MCF 10A (cell line): ENCODE data around the gene EPN2. TPM values are rescaled to one million over a fixed set of nuclear protein-coding genes. Genes with fewer than 3 reads are reported as not detected.

Experiments used
- BruUV-seq: library from RNA; stranded (reverse); fragments of 400-500 nt; replicated peaks from 2 replicates; lab custom pipeline; 2021; lab: Mats Ljungman, UMichigan
- CTCF ChIA-PET: fragments of 300-600 bp; sonication (Branson Sonifier 250); formaldehyde crosslinking; extraction: SDS; loops from one replicate; lab custom pipeline; 2021; ENCODE audit warnings: antibody characterized with exemption, inconsistent platforms; lab: Yijun Ruan, JAX
- POLR2A ChIA-PET: fragments of 300-600, 350-650 bp; sonication (Branson Sonifier 250); formaldehyde crosslinking; extraction: SDS; loops from one replicate; lab custom pipeline; 2020; ENCODE audit warnings: antibody characterized with exemption, inconsistent platforms; lab: Yijun Ruan, JAX
- DNase-seq: peaks from one replicate; pipeline ENCODE4 v3.0.0-alpha.2; 2018; ENCODE audit not compliant: unreplicated experiment
- H3K27ac Mint-ChIP-seq: one replicate; pipeline ENCODE4 v1.8.0; 2022; ENCODE audit warnings: mild to moderate bottlenecking, low read depth, mixed read lengths; ENCODE audit not compliant: unreplicated experiment
- H3K27me3 Mint-ChIP-seq: one replicate; pipeline ENCODE4 v1.8.0; 2022; ENCODE audit warnings: mixed read lengths; ENCODE audit not compliant: insufficient read depth, unreplicated experiment
- H3K36me3 Mint-ChIP-seq: one replicate; pipeline ENCODE4 v1.8.0; 2022; ENCODE audit warnings: mild to moderate bottlenecking, moderate library complexity, mixed read lengths; ENCODE audit not compliant: insufficient read depth, unreplicated experiment
- H3K4me1 Mint-ChIP-seq: one replicate; pipeline ENCODE4 v1.8.0; 2022; ENCODE audit warnings: mixed read lengths; ENCODE audit not compliant: insufficient read depth, unreplicated experiment
- H3K4me3 Mint-ChIP-seq: one replicate; pipeline ENCODE4 v1.8.0; 2022; ENCODE audit warnings: mild to moderate bottlenecking, moderate library complexity, mixed read lengths; ENCODE audit not compliant: unreplicated experiment
- H3K9me3 Mint-ChIP-seq: one replicate; pipeline ENCODE4 v1.8.0; 2022; ENCODE audit warnings: mixed read lengths; ENCODE audit not compliant: unreplicated experiment
- CTCF ChIP-seq: fragments of 200-600 bp; IDR thresholded peaks from one replicate; pipeline ENCODE4 v1.8.0; 2022; ENCODE audit warnings: antibody characterized with exemption, mild to moderate bottlenecking; ENCODE audit not compliant: unreplicated experiment
- intact Hi-C: fragments of 100-400 bp; cut with micrococcal nuclease; formaldehyde crosslinking; loops from 2 replicates; pipeline ENCODE4 v1.14.1; 2022
- total RNA-seq: library from RNA; stranded (reverse); gene quantifications from 2 replicates; pipeline ENCODE4 v1.2.3, GENCODE V29; 2022

Gene EPN2
- total RNA-seq, 1 experiment from 2014 or later: 35.1 TPM

GRCh38 chr17:19304751-19305150 lies 67.6 kb downstream of the EPN2 start:
- intact Hi-C loops: no loop called here
- CTCF ChIA-PET: no interaction called here

GRCh38 chr17:19305256-19305655 lies 68.1 kb downstream of the EPN2 start:
- Mint-ChIP-seq H3K27me3 (no peaks in the 10 kb centered on the region), H3K4me1 (peaks cover 10% of the 10 kb centered on the region), H3K27ac (no peak overlapping the region), H3K9me3 (no peaks in the 10 kb centered on the region), H3K4me3 (no peak overlapping the region), H3K36me3 (peaks cover 29% of the 10 kb centered on the region)
- TF ChIP-seq CTCF: no peak
- BruUV-seq: no TSS peak
- POLR2A ChIA-PET: no interaction called here
- DNase-seq: no peak
- CTCF ChIA-PET: interaction anchor here (0.6 to 1.2 kb wide), 2 partner anchors 10 to 58 kb away, joined by 4 to 5 read pairs; partner anchors contain the start of gene B9D1
- intact Hi-C loops: no loop called here

More at GRCh38 chr17:19304751-19305150, 67.6 kb downstream of the EPN2 start:
- no peaks in the 10 kb centered on the region for H3K9me3 Mint-ChIP-seq
- POLR2A ChIA-PET: no interaction called here
- peaks cover 29% of the 10 kb centered on the region for H3K36me3 Mint-ChIP-seq
- no TSS peak for BruUV-seq
- DNase-seq: no peak
- TF ChIP-seq CTCF: no peak
- no peaks in the 10 kb centered on the region for H3K27me3 Mint-ChIP-seq
- H3K27ac Mint-ChIP-seq: no peak overlapping the region
- no peak overlapping the region for H3K4me3 Mint-ChIP-seq
- H3K4me1 Mint-ChIP-seq: peaks cover 10% of the 10 kb centered on the region

GRCh38 chr17:19305761-19306159 lies 68.6 kb downstream of the EPN2 start:
- Mint-ChIP-seq H3K9me3 (no peaks in the 10 kb centered on the region), H3K27me3 (no peaks in the 10 kb centered on the region), H3K4me1 (peaks cover 10% of the 10 kb centered on the region), H3K27ac (no peak overlapping the region), H3K4me3 (no peak overlapping the region), H3K36me3 (peaks cover 32% of the 10 kb centered on the region)
- intact Hi-C loops: no loop called here
- no peak for DNase-seq
- POLR2A ChIA-PET: no interaction called here
- no peak for TF ChIP-seq CTCF
- no TSS peak for BruUV-seq
- CTCF ChIA-PET: interaction anchor here (0.6 to 1.2 kb wide), 3 partner anchors 10 to 397 kb away, joined by 4 to 5 read pairs (median 4); partner anchors contain the start of gene B9D1

- Mint-ChIP-seq H3K4me3 (no peak overlapping the region), H3K36me3 (peaks cover 27% of the 10 kb centered on the region), H3K27ac (no peak overlapping the region), H3K4me1 (peaks cover 5% of the 10 kb centered on the region), H3K9me3 (no peaks in the 10 kb centered on the region), H3K27me3 (no peaks in the 10 kb centered on the region)
- ChIA-PET CTCF (interaction anchor here (0.6 to 1.2 kb wide), 3 partner anchors 11 to 398 kb away, joined by 4 to 5 read pairs (median 4); partner anchors contain the start of gene B9D1), POLR2A (no interaction called here)
- TF ChIP-seq CTCF: no peak
- intact Hi-C loops: no loop called here
- no TSS peak for BruUV-seq
- DNase-seq: no peak
Measured at GRCh38 chr17:19306160-19307111, 69.3 kb downstream of the EPN2 start.
